Vagina (tissue), 2 donors: Measurements from ENCODE around the gene CASQ1.

ENCODE experiments used
- CTCF ChIP-seq, 3 experiments: fragments of 450-650 bp in 2 of 3; fragments of 200-600 bp in 1 of 3; sonication (generic) in 1 of 3; IDR thresholded peaks; one replicate each; pipeline ENCODE4 v1.5.1; 2017 to 2019; ENCODE audit warnings: antibody characterized with exemption in 3 of 3, mild to moderate bottlenecking in 2 of 3, moderate library complexity in 2 of 3
- POLR2A ChIP-seq, 2 donors: fragments of 450-650 bp; IDR thresholded peaks; one replicate each; pipeline ENCODE4 v1.6.1; 2017; ENCODE audit warnings: antibody characterized with exemption in 2 of 2, mild to moderate bottlenecking in 2 of 2, moderate library complexity in 2 of 2

GRCh38 chr1:160232911-160233310, 42.5 kb downstream of the CASQ1 start:
- no peak for TF ChIP-seq POLR2A (IDR thresholded peaks at IDR 0.05)
- TF ChIP-seq CTCF (IDR thresholded peaks at IDR 0.05): no peak
